Measurements from ENCODE around the gene GNG4.

GRCh38 chr1:235503403-235504121 lies 146.0 kb downstream of the GNG4 start:
- TF ChIP-seq CTCF (IDR thresholded peaks at IDR 0.05 in 2 of 3, conservative IDR thresholded peaks at IDR 0.05 in 1 of 3; ENCODE audit: control insufficient read depth in 2 of 3, extremely low read depth in 1 of 3, insufficient read depth in 1 of 3, low read depth in 3 of 3, low read length in 3 of 3) (no peak), USF2 (IDR thresholded peaks at IDR 0.05; ENCODE audit: borderline replicate concordance, low read depth, low read length) (no peak), RFX5 (IDR thresholded peaks at IDR 0.05; ENCODE audit: low read depth, low read length) (no peak), CHD4 (IDR thresholded peaks at IDR 0.05) (no peak)
